IPS-15b (cell line): ENCODE results near the gene MAP2.

Experiments used
- H3K27me3 ChIP-seq: one replicate; pipeline ENCODE4 v1.6.1; 2013; ENCODE audit warnings: low read length; ENCODE audit not compliant: control insufficient read depth, insufficient read depth
- H3K36me3 ChIP-seq: one replicate; pipeline ENCODE4 v1.6.1; 2013; ENCODE audit warnings: low read length; ENCODE audit not compliant: control insufficient read depth, insufficient read depth
- H3K4me1 ChIP-seq: one replicate; pipeline ENCODE4 v1.6.1; 2013; ENCODE audit warnings: mild to moderate bottlenecking, low read length; ENCODE audit not compliant: control insufficient read depth, insufficient read depth
- H3K4me3 ChIP-seq: one replicate; pipeline ENCODE4 v1.5.1; 2013; ENCODE audit warnings: low read depth, low read length
- H3K9ac ChIP-seq: one replicate; pipeline ENCODE4 v1.6.1; 2013; ENCODE audit warnings: low read depth, mild to moderate bottlenecking, low read length
- H3K9me3 ChIP-seq: one replicate; pipeline ENCODE4 v1.6.1; 2013; ENCODE audit warnings: mild to moderate bottlenecking, low read length; ENCODE audit not compliant: control insufficient read depth, insufficient read depth

MAP2 gene

GRCh38 chr2:209681201-209681735, 257.4 kb downstream of the MAP2 start:
- Histone ChIP-seq H3K4me3 (no peak overlapping the region), H3K9me3 (no peaks in the 10 kb centered on the region), H3K4me1 (no peaks in the 10 kb centered on the region), H3K9ac (no peak overlapping the region), H3K27me3 (no peaks in the 10 kb centered on the region), H3K36me3 (no peaks in the 10 kb centered on the region)

- Histone ChIP-seq H3K36me3 (no peaks in the 10 kb centered on the region), H3K27me3 (no peaks in the 10 kb centered on the region), H3K9me3 (no peaks in the 10 kb centered on the region), H3K4me1 (no peaks in the 10 kb centered on the region), H3K4me3 (no peak overlapping the region), H3K9ac (no peak overlapping the region)
Observed at GRCh38 chr2:209682646-209683045, 258.8 kb downstream of the MAP2 start.

- no peak overlapping the region for H3K4me3 ChIP-seq
- no peaks in the 10 kb centered on the region for H3K9me3 ChIP-seq
- H3K36me3 ChIP-seq = no peaks in the 10 kb centered on the region
- no peak overlapping the region for H3K9ac ChIP-seq
- H3K4me1 ChIP-seq = no peaks in the 10 kb centered on the region
- no peaks in the 10 kb centered on the region for H3K27me3 ChIP-seq
Observed at GRCh38 chr2:209685340-209685739, 261.5 kb downstream of the MAP2 start.

- H3K27me3 ChIP-seq = no peaks in the 10 kb centered on the region
- H3K9ac ChIP-seq = no peak overlapping the region
- no peaks in the 10 kb centered on the region for H3K4me1 ChIP-seq
- no peaks in the 10 kb centered on the region for H3K9me3 ChIP-seq
- H3K4me3 ChIP-seq = no peak overlapping the region
- no peaks in the 10 kb centered on the region for H3K36me3 ChIP-seq
Observed at GRCh38 chr2:209685963-209686362, 262.1 kb downstream of the MAP2 start.

DNA sequence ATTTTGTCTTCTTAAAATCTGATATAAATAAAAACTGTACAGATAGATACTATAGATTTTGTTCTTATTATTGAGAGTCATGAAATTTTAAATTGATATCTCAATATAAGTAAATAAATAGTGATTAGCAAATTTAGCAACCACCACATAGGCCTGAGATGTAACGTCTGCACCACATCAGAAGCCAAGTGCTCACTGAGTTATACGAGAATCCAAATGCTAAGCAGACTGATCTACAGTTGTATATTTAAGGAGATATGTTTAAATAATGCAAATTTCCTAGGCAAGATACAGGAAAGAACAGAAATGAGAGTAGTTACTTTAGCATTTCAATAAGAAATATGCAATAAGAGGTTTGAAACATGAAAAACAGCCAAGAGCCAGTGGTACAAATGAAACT, 262.6 kb downstream of the MAP2 start:
- no peaks in the 10 kb centered on the region for H3K27me3 ChIP-seq
- H3K9me3 ChIP-seq = no peaks in the 10 kb centered on the region
- no peaks in the 10 kb centered on the region for H3K36me3 ChIP-seq
- no peak overlapping the region for H3K4me3 ChIP-seq
- H3K9ac ChIP-seq = no peak overlapping the region
- no peaks in the 10 kb centered on the region for H3K4me1 ChIP-seq

DNA sequence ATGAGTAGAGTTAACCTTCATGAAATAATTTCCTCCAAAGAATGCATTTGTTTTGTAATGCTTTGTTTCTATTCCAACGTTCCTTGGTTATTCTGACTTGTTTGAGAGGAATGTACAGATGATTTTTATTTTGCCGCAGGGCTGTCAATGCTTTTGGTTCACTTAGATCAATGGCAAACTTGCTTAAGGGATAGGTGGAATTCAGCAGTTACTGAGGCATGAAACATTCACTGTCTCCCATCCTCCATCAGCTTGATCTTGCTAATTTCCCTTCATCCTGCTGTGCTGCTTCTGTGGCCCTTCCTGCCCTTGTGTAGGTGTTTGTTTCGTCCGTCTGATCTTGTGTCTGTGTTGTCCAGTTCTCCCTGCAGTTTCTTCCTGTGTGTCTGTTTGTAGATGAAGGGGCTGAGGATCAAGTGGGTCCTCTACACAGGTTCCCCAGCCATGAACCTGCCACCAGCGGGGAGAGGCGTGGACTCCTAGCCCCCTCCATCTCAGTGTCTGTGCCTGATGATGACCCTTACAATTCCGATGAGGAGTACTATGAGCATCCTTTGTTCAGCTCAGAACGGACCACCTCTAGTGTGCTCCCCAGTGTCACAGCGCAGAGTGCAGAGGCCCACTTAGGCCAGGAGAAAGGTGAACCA, 263.6 kb downstream of the MAP2 start:
- Histone ChIP-seq H3K36me3 (no peaks in the 10 kb centered on the region), H3K9me3 (no peaks in the 10 kb centered on the region), H3K27me3 (no peaks in the 10 kb centered on the region), H3K9ac (no peak overlapping the region), H3K4me1 (no peaks in the 10 kb centered on the region), H3K4me3 (no peak overlapping the region)

GRCh38 chr2:209688385-209688784, 264.5 kb downstream of the MAP2 start:
- no peak overlapping the region for H3K9ac ChIP-seq
- H3K27me3 ChIP-seq = no peaks in the 10 kb centered on the region
- no peaks in the 10 kb centered on the region for H3K9me3 ChIP-seq
- no peak overlapping the region for H3K4me3 ChIP-seq
- no peaks in the 10 kb centered on the region for H3K36me3 ChIP-seq
- H3K4me1 ChIP-seq = no peaks in the 10 kb centered on the region

- no peaks in the 10 kb centered on the region for H3K36me3 ChIP-seq
Observed at GRCh38 chr2:209690029-209690754, 266.3 kb downstream of the MAP2 start.

DNA sequence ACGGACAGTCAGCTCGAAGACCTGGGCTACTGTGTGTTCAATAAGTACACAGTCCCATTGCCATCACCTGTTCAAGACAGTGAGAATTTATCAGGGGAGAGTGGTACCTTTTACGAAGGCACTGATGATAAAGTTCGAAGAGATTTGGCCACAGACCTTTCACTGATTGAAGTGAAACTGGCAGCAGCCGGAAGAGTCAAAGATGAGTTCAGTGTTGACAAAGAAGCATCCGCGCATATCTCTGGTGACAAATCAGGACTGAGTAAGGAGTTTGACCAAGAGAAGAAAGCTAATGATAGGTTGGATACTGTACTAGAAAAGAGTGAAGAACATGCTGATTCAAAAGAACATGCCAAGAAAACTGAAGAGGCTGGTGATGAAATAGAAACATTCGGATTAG, 270.9 kb downstream of the MAP2 start:
- no peak overlapping the region for H3K4me3 ChIP-seq
- no peaks in the 10 kb centered on the region for H3K4me1 ChIP-seq
- no peak overlapping the region for H3K9ac ChIP-seq
- no peaks in the 10 kb centered on the region for H3K36me3 ChIP-seq
- no peaks in the 10 kb centered on the region for H3K27me3 ChIP-seq
- no peaks in the 10 kb centered on the region for H3K9me3 ChIP-seq

More at GRCh38 chr2:209690029-209690754, 266.3 kb downstream of the MAP2 start:
- H3K4me1 ChIP-seq = no peaks in the 10 kb centered on the region
- no peaks in the 10 kb centered on the region for H3K9me3 ChIP-seq
- no peak overlapping the region for H3K9ac ChIP-seq
- H3K4me3 ChIP-seq = no peak overlapping the region
- no peaks in the 10 kb centered on the region for H3K27me3 ChIP-seq

DNA sequence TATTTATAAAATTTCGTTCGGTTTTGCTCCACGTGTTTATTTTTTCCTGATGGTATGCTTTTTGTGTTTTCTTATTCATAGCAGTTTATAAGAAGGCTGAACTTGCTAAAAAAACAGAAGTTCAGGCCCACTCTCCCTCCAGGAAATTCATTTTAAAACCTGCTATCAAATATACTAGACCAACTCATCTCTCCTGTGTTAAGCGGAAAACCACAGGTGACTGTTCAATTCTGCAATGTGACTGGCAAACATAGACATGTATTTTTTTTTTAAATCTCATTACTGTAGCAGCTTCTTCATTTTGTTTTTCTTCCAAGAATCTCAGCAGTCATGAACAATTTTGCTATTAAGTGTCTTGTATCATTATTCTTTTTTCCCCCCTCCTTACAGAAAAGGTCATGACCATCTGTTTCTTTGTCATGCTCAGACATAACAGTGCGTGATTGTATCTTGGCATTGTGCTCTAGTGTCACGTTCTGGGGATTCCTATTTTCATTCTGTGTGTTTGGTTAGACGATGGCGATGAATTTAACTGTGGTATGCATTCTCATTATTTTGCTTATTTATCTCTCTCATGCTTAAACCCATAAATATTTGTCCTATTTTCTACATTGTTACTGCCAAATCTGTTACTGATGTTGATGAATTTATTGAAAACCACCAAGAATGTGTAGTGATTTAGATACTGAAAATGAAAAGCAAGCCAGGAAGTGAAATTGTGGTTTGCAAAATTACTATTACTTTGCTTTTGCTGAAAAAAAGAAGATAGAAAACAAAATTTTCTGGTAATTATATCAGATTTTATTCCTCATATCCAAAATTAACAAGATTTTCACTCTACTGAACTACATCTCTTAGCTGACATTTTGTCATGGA, 273.2 kb downstream of the MAP2 start:
- Histone ChIP-seq H3K4me1 (no peaks in the 10 kb centered on the region), H3K36me3 (no peaks in the 10 kb centered on the region), H3K27me3 (no peaks in the 10 kb centered on the region), H3K4me3 (no peak overlapping the region), H3K9me3 (no peaks in the 10 kb centered on the region), H3K9ac (no peak overlapping the region)

GRCh38 chr2:209702775-209703174, 278.9 kb downstream of the MAP2 start:
- Histone ChIP-seq H3K9ac (no peak overlapping the region), H3K4me1 (no peaks in the 10 kb centered on the region), H3K36me3 (no peaks in the 10 kb centered on the region), H3K27me3 (no peaks in the 10 kb centered on the region), H3K9me3 (no peaks in the 10 kb centered on the region), H3K4me3 (no peak overlapping the region)
